Limb (tissue), 2 donors: ENCODE results near the gene KIZ.

Experiments used
- DNase-seq, 2 donors: peaks; one replicate each; pipeline ENCODE4 v3.0.0-alpha.2; 2016; ENCODE audit errors: extremely low spot score in 2 of 2

The KIZ gene

GRCh38 chr20:21125849-21126580, at the start of gene KIZ:
TSS of gene KIZ (plus strand) at chr20:21126082. CDS start at chr20:21126116, 34 bp downstream.
- peak; percentile 94 to 99 for DNase-seq

GRCh38 chr20:21077809-21078345, 48.0 kb upstream of the KIZ start:
- DNase-seq, result no peak

- DNase-seq, result no peak
Measured at GRCh38 chr20:21082584-21082983, 43.3 kb upstream of the KIZ start.

GRCh38 chr20:21083825-21084325, 42.0 kb upstream of the KIZ start:
- DNase-seq, result no peak

GRCh38 chr20:21087862-21088540, 37.9 kb upstream of the KIZ start:
- DNase-seq, result no peak

- no peak for DNase-seq
Measured at GRCh38 chr20:21089391-21089790, 36.5 kb upstream of the KIZ start.

- DNase-seq, result no peak
Measured at GRCh38 chr20:21090111-21090618, 35.7 kb upstream of the KIZ start.

- DNase-seq, result no peak
Measured at GRCh38 chr20:21090721-21091120, 35.2 kb upstream of the KIZ start.

GRCh38 chr20:21092806-21093205, 33.1 kb upstream of the KIZ start:
- DNase-seq, result no peak

- DNase-seq, result no peak
Measured at GRCh38 chr20:21096321-21097043, 29.4 kb upstream of the KIZ start.

- peak in 1 of 2 donors; percentile 64 for DNase-seq
Measured at GRCh38 chr20:21099751-21100577, 25.9 kb upstream of the KIZ start.

GRCh38 chr20:21100578-21101452, 25.1 kb upstream of the KIZ start:
- peak in 1 of 2 donors; percentile 68 for DNase-seq

GRCh38 chr20:21101453-21101931, 24.4 kb upstream of the KIZ start:
- peak in 1 of 2 donors; percentile 62 for DNase-seq

GRCh38 chr20:21101932-21102575, 23.8 kb upstream of the KIZ start:
- peak in 1 of 2 donors; percentile 62 for DNase-seq

- DNase-seq, result peak in 1 of 2 donors; percentile 53
Measured at GRCh38 chr20:21102603-21103311, 23.1 kb upstream of the KIZ start.

- no peak for DNase-seq
Measured at GRCh38 chr20:21103582-21104465, 22.1 kb upstream of the KIZ start.

- no peak for DNase-seq
Measured at GRCh38 chr20:21104466-21104761, 21.5 kb upstream of the KIZ start.

- DNase-seq, result no peak
Measured at GRCh38 chr20:21104921-21105320, 21.0 kb upstream of the KIZ start.
